NOMO-1 treated with DMSO at 0.1 percent for 48 hours (cell line): ENCODE data around the gene LSP1.

ENCODE experiments used
- DNase-seq: peaks from one replicate; lab custom pipeline; 2025; ENCODE audit not compliant: unreplicated experiment; lab: John Stamatoyannopoulos, UW

The LSP1 gene

GRCh38 chr11:1847006-1847735 is 5.7 kb upstream of the LSP1 start:
- no peak for DNase-seq

- DNase-seq = no peak
These were observed 4.8 kb upstream of the LSP1 start for GRCh38 chr11:1847926-1848639.

GRCh38 chr11:1848640-1849430 is 4.0 kb upstream of the LSP1 start:
- DNase-seq = no peak

- no peak for DNase-seq
These were observed 1.3 kb upstream of the LSP1 start for GRCh38 chr11:1851468-1852180.

- DNase-seq = no peak
These were observed 510 bp upstream of the LSP1 start for GRCh38 chr11:1852271-1852876.

- DNase-seq = no peak
These were observed 670 bp downstream of the LSP1 start for GRCh38 chr11:1853376-1854131.

- DNase-seq = no peak
These were observed 1.5 kb downstream of the LSP1 start for GRCh38 chr11:1854132-1854948.

GRCh38 chr11:1854949-1855885 is 2.3 kb downstream of the LSP1 start:
- no peak for DNase-seq

GRCh38 chr11:1855886-1856265 is 3.0 kb downstream of the LSP1 start:
- no peak for DNase-seq

GRCh38 chr11:1856306-1857005 is 3.6 kb downstream of the LSP1 start:
- DNase-seq = no peak

GRCh38 chr11:1857064-1857463 is 4.2 kb downstream of the LSP1 start:
- no peak for DNase-seq

GRCh38 chr11:1858154-1858553 is 5.3 kb downstream of the LSP1 start:
- DNase-seq = peak; percentile 46

GRCh38 chr11:1858576-1858975 is 5.7 kb downstream of the LSP1 start:
- DNase-seq = no peak

- no peak for DNase-seq
These were observed 6.1 kb downstream of the LSP1 start for GRCh38 chr11:1859004-1859403.

GRCh38 chr11:1860108-1860507 is 7.2 kb downstream of the LSP1 start:
- DNase-seq = no peak

GRCh38 chr11:1861435-1862411 is 8.8 kb downstream of the LSP1 start:
- no peak for DNase-seq
